H9 (cell line): ENCODE measurements around the gene KCTD16. TPM values are rescaled to one million over a fixed set of nuclear protein-coding genes. Genes with fewer than 3 reads are reported as not detected.

ENCODE experiments used
- DNase-seq: peaks from one replicate; pipeline ENCODE4 v3.0.0-alpha.2; 2017
- H2AFZ ChIP-seq: one replicate; pipeline ENCODE4 v1.6.1; 2013; ENCODE audit warnings: mild to moderate bottlenecking, low read length, control low read depth, moderate library complexity
- H2AK5ac ChIP-seq: 2 replicates; pipeline ENCODE4 v1.6.1; 2013; ENCODE audit warnings: low read length, control low read depth, mixed read lengths; ENCODE audit not compliant: insufficient read length
- H2BK120ac ChIP-seq: one replicate; pipeline ENCODE4 v1.6.1; 2013; ENCODE audit warnings: low read depth, mild to moderate bottlenecking, low read length, control low read depth, inconsistent platforms; ENCODE audit not compliant: poor library complexity, severe bottlenecking
- H2BK12ac ChIP-seq: 2 replicates; pipeline ENCODE4 v1.6.1; 2013; ENCODE audit warnings: low read length, control low read depth, mixed read lengths, low read depth; ENCODE audit not compliant: insufficient read length
- H2BK15ac ChIP-seq: 2 replicates; pipeline ENCODE4 v1.6.1; 2013; ENCODE audit warnings: low read depth, low read length, control low read depth
- H2BK20ac ChIP-seq: one replicate; pipeline ENCODE4 v1.6.1; 2013; ENCODE audit warnings: low read depth, mild to moderate bottlenecking, low read length, control low read depth, inconsistent platforms; ENCODE audit not compliant: poor library complexity, severe bottlenecking
- H2BK5ac ChIP-seq: 2 replicates; pipeline ENCODE4 v1.6.1; 2013; ENCODE audit warnings: low read length, control low read depth, mixed read lengths; ENCODE audit not compliant: insufficient read length
- H3K14ac ChIP-seq: 2 replicates; pipeline ENCODE4 v1.6.1; 2013; ENCODE audit warnings: low read length, control low read depth; ENCODE audit not compliant: insufficient read depth
- H3K18ac ChIP-seq: 2 replicates; pipeline ENCODE4 v1.6.1; 2013; ENCODE audit warnings: low read depth, mild to moderate bottlenecking, mixed read lengths, low read length, control low read depth; ENCODE audit not compliant: insufficient read length
- H3K23ac ChIP-seq: 2 replicates; pipeline ENCODE4 v1.6.1; 2013; ENCODE audit warnings: low read length, control low read depth, mixed read lengths, low read depth; ENCODE audit not compliant: insufficient read length
- H3K23me2 ChIP-seq: 2 replicates; pipeline ENCODE4 v1.6.1; 2013; ENCODE audit warnings: low read depth, mild to moderate bottlenecking, mixed read lengths, low read length, control low read depth; ENCODE audit not compliant: insufficient read length, poor library complexity, severe bottlenecking
- H3K27ac ChIP-seq: 2 replicates; pipeline ENCODE4 v1.5.1; 2013; ENCODE audit warnings: low read length, control low read depth, mixed read lengths, low read depth; ENCODE audit not compliant: insufficient read length
- H3K27me3 ChIP-seq: 2 replicates; pipeline ENCODE4 v1.6.1; 2013; ENCODE audit warnings: low read length, control low read depth, inconsistent platforms; ENCODE audit not compliant: insufficient read depth
- H3K4ac ChIP-seq: 2 replicates; pipeline ENCODE4 v1.6.1; 2013; ENCODE audit warnings: low read depth, mild to moderate bottlenecking, control low read depth, inconsistent platforms, low read length, moderate library complexity
- H3K4me1 ChIP-seq: 2 replicates; pipeline ENCODE4 v1.6.1; 2013; ENCODE audit warnings: low read length, control low read depth, inconsistent platforms; ENCODE audit not compliant: insufficient read depth
- H3K4me2 ChIP-seq: 2 replicates; pipeline ENCODE4 v1.6.1; 2013; ENCODE audit warnings: low read length, control low read depth, mixed read lengths; ENCODE audit not compliant: insufficient read length, insufficient read depth
- H3K56ac ChIP-seq: 2 replicates; pipeline ENCODE4 v1.6.1; 2013; ENCODE audit warnings: low read depth, mild to moderate bottlenecking, mixed read lengths, low read length, control low read depth; ENCODE audit not compliant: insufficient read length
- H3K79me1 ChIP-seq: 2 replicates; pipeline ENCODE4 v1.6.1; 2013; ENCODE audit warnings: low read depth, mild to moderate bottlenecking, moderate library complexity, low read length, control low read depth, inconsistent platforms; ENCODE audit not compliant: insufficient read depth, poor library complexity, severe bottlenecking
- H3K79me2 ChIP-seq: 2 replicates; pipeline ENCODE4 v1.6.1; 2013; ENCODE audit warnings: low read length, control low read depth, inconsistent platforms; ENCODE audit not compliant: insufficient read depth
- H3K9ac ChIP-seq: 2 replicates; pipeline ENCODE4 v1.6.1; 2013; ENCODE audit warnings: low read length, control low read depth, mixed read lengths; ENCODE audit not compliant: insufficient read length; ENCODE audit errors: extremely low read depth
- H3K9me3 ChIP-seq: one replicate; pipeline ENCODE4 v1.6.1; 2013; ENCODE audit warnings: low read depth, low read length, inconsistent platforms; ENCODE audit not compliant: control insufficient read depth
- H3T11ph ChIP-seq: one replicate; pipeline ENCODE4 v1.6.1; 2013; ENCODE audit warnings: mild to moderate bottlenecking, low read length, control low read depth, inconsistent platforms
- H4K20me1 ChIP-seq: one replicate; pipeline ENCODE4 v1.6.1; 2013; ENCODE audit not compliant: control insufficient read depth, insufficient read length, insufficient read depth
- H4K5ac ChIP-seq: 2 replicates; pipeline ENCODE4 v1.6.1; 2013; ENCODE audit warnings: low read depth, mild to moderate bottlenecking, mixed read lengths, low read length, control low read depth; ENCODE audit not compliant: insufficient read length
- H4K8ac ChIP-seq: replicated peaks from 2 replicates; pipeline ENCODE4 v1.6.1; 2013; ENCODE audit warnings: low read length, control low read depth, mixed read lengths, low read depth; ENCODE audit not compliant: insufficient read length
- H4K91ac ChIP-seq: 2 replicates; pipeline ENCODE4 v1.6.1; 2013; ENCODE audit warnings: low read depth, mild to moderate bottlenecking, moderate library complexity, mixed read lengths, low read length, control low read depth; ENCODE audit not compliant: insufficient read length
- H3K27ac Mint-ChIP-seq, 3 experiments: 2 replicates in 2 of 3; 3 replicates in 1 of 3; pipeline ENCODE4 v1.8.0; 2020 to 2021; ENCODE audit warnings: mixed read lengths in 3 of 3, mild to moderate bottlenecking in 1 of 3, moderate library complexity in 1 of 3
- H3K27me3 Mint-ChIP-seq: 2 replicates; pipeline ENCODE4 v1.8.0; 2021; ENCODE audit warnings: low read depth, mild to moderate bottlenecking, moderate library complexity, mixed read lengths
- H3K36me3 Mint-ChIP-seq, 3 experiments: 2 replicates in 2 of 3; 3 replicates in 1 of 3; pipeline ENCODE4 v1.8.0; 2020 to 2021; ENCODE audit warnings: low read depth in 3 of 3, mixed read lengths in 3 of 3; ENCODE audit not compliant: insufficient read depth in 1 of 3
- H3K4me1 Mint-ChIP-seq, 2 experiments: 2 replicates each; pipeline ENCODE4 v1.8.0; 2020; ENCODE audit warnings: mixed read lengths in 2 of 2
- H3K4me3 Mint-ChIP-seq, 2 experiments: 2 replicates in 1 of 2; 3 replicates in 1 of 2; pipeline ENCODE4 v1.8.0; 2020 to 2021; ENCODE audit warnings: mild to moderate bottlenecking in 2 of 2, mixed read lengths in 2 of 2, moderate library complexity in 1 of 2
- H3K9me3 Mint-ChIP-seq, 2 experiments: 2 replicates in 1 of 2; 3 replicates in 1 of 2; pipeline ENCODE4 v1.8.0; 2020; ENCODE audit warnings: mild to moderate bottlenecking in 2 of 2, mixed read lengths in 2 of 2, moderate library complexity in 1 of 2
- WGBS: extraction: QIAGEN DNeasy Blood & Tissue Kit; methylation state at CpG from one replicate; pipeline ENCODE4 v1.1.7; 2013; ENCODE audit warnings: missing lambda C conversion rate, low lambda C conversion rate, mixed read lengths; ENCODE audit not compliant: insufficient read length; ENCODE audit errors: extremely low coverage; 5-methylcytosine and 5-hydroxymethylcytosine counted together
- total RNA-seq: library from RNA; stranded (reverse); gene quantifications from 2 replicates; pipeline ENCODE4 v1.2.1, GENCODE V29; 2021
- TF ChIP-seq, protein P1 (sequence below): fragments of 200-600 bp; sonication (generic); conservative IDR thresholded peaks from 3 replicates; pipeline ENCODE4 v1.8.0; 2021; ENCODE audit warnings: antibody characterized with exemption, mild to moderate bottlenecking

KCTD16 gene
- total RNA-seq, 1 experiment from 2014 or later: 0.09 TPM

DNA sequence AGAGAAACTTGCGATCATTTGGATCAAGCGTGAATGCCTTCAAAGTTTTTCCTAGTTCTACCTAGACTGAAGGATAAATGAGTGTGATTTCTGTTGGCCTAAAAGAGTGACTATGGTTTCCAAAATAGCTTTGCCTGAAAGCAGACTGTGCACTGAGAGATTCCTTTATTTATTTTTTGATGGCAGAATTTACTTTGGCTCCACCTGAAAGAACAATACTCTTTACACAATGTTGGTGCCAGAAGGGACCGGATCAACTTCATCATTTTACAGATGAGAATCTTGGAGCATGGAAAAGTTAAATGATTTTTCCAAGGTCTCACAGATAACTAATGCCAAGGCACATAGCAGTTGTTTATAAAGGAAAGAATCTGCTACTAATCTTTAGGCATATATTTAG is 199.6 kb downstream of the KCTD16 start:
- Histone ChIP-seq H3K56ac (no peak overlapping the region), H3K27ac (no peak overlapping the region), H2BK120ac (no peak overlapping the region), H3K23me2 (no peaks in the 10 kb centered on the region), H3K79me2 (no peaks in the 10 kb centered on the region), H2BK15ac (no peak overlapping the region), H3K9me3 (no peaks in the 10 kb centered on the region), H3K79me1 (no peaks in the 10 kb centered on the region), H2AK5ac (no peak overlapping the region), H2AFZ (no peak overlapping the region), H3K4me1 (no peaks in the 10 kb centered on the region), H4K8ac (no peak overlapping the region), H3K18ac (no peak overlapping the region), H3K14ac (no peak overlapping the region), H3T11ph (no peak overlapping the region), H2BK5ac (no peak overlapping the region), H2BK20ac (no peak overlapping the region), H4K20me1 (no peaks in the 10 kb centered on the region), H4K91ac (no peak overlapping the region), H4K5ac (no peak overlapping the region), H3K27me3 (no peaks in the 10 kb centered on the region), H3K23ac (no peak overlapping the region), H3K4ac (no peak overlapping the region), H3K4me2 (no peak overlapping the region), H2BK12ac (no peak overlapping the region), H3K9ac (no peak overlapping the region)
- TF ChIP-seq, protein P1, sequence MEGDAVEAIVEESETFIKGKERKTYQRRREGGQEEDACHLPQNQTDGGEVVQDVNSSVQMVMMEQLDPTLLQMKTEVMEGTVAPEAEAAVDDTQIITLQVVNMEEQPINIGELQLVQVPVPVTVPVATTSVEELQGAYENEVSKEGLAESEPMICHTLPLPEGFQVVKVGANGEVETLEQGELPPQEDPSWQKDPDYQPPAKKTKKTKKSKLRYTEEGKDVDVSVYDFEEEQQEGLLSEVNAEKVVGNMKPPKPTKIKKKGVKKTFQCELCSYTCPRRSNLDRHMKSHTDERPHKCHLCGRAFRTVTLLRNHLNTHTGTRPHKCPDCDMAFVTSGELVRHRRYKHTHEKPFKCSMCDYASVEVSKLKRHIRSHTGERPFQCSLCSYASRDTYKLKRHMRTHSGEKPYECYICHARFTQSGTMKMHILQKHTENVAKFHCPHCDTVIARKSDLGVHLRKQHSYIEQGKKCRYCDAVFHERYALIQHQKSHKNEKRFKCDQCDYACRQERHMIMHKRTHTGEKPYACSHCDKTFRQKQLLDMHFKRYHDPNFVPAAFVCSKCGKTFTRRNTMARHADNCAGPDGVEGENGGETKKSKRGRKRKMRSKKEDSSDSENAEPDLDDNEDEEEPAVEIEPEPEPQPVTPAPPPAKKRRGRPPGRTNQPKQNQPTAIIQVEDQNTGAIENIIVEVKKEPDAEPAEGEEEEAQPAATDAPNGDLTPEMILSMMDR: no peak
- DNase-seq: no peak
- Mint-ChIP-seq H3K4me1 (peaks cover 0 to 9% of the 10 kb centered on the region in 2 experiments; a peak in 2 of 4 replicates), H3K4me3 (no peak overlapping the region), H3K9me3 (no peaks in the 10 kb centered on the region), H3K27ac (no peak overlapping the region), H3K36me3 (no peaks in the 10 kb centered on the region), H3K27me3 (peaks cover 21% of the 10 kb centered on the region)
- WGBS: no CpG with 5 or more reads among the region's 3 CpGs
